Measurements from ENCODE around the gene PRKCH. TPM values are rescaled to one million over a fixed set of nuclear protein-coding genes. Genes with fewer than 3 reads are reported as not detected.
A peak's percentile ranks its signal among the peaks of the same experiment; 100 is the strongest.

Gene PRKCH
- total RNA-seq, 1 donor from 2014 or later = 8.4 TPM

DNA sequence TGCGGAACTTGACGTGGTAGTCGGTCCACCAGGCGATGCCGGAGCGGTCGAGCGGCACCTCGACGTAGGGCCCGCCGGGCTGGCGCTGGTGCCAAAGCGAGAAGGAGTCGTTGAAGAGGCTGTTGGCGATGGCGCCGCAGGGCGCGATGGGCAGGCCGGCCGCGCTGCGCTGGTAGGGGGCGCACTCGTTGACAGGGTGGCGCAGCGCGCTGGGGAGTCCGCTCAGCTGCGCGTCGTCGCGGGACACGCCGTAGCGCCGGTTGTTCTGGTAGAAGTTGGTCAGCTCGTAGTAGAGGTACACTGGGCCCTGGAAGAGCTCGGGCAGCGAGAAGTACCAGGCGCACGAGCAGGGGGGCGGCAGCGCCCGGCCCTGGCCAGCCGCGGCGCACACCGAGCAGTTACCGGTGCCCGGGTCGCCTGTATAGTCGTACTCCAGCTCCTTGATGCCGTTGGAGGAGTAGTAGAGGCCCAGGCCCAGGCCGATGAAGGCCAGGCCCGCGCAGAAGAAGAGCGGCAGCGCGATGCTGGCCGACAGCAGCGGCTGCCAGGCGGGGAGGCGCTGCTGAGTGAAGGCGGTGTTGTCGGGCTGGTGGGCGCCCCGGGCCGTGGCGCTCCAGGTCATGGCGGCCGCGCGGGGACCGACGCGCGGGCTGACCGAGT, 40.7 kb upstream of the PRKCH start:
- Histone ChIP-seq H3K4me3 (ENCODE audit: low read depth, low read length) (peak overlapping the region; percentile 51), H3K36me3 (ENCODE audit: control insufficient read depth, insufficient read depth, low read length) (no peaks in the 10 kb centered on the region), H3K27me3 (ENCODE audit: control insufficient read depth, insufficient read depth, low read length) (peaks cover 21% of the 10 kb centered on the region)
- no peak for DNase-seq (ENCODE audit: low read depth)
- peak; percentile 34 for TF ChIP-seq CTCF (IDR thresholded peaks at IDR 0.05; ENCODE audit: insufficient read depth, low read length, poor library complexity, severe bottlenecking)

DNA sequence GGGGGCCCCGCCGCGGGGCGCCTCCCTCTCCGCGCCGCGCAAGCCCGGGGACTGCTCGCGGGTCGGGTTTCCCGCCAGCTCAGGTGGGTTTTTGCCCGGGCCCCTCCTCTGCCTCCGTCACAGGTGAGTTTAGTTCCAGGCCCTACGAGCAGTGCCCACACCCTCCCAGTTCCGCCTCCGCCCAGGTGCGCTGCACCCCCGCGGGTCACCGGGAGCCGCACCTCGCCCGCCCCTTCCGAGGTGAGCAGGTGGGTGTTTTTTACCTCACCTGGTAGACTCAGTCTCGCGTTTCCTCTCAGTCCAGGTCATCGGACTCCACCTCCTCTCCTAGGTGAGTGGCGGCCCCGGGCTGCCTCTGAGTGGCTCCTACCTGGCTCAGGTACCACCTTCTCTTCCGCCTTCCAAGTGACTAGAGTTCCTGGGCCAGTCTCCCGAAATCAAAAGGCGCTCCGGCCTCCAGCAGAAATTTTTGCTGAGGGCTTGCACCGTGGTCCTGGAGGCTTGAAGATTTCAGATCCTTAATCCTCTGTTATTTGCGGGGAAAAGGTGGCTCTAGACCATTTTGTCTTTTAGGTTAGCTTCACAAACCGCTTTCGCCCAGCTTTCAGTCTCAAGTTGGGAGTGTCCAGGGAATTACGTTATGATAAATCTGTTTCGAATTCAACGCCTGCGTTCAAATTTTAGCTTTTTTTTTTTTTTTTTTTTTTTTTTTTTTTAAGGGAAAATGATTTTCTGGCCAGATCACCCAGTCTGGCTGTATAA, 40.0 kb upstream of the PRKCH start, which contains the start of gene TMEM30B:
Gene TMEM30B, minus strand, starts transcription at position 153 of the 762 bp plus-strand sequence. CDS start 191 bp downstream, outside the sequence.
- H3K27me3 ChIP-seq (ENCODE audit: control insufficient read depth, insufficient read depth, low read length) = peaks cover 21% of the 10 kb centered on the region
- TF ChIP-seq CTCF (IDR thresholded peaks at IDR 0.05; ENCODE audit: insufficient read depth, low read length, poor library complexity, severe bottlenecking) = no peak
- peak within 1 kb of the TSS; percentile 51 for H3K4me3 ChIP-seq (ENCODE audit: low read depth, low read length)
- DNase-seq (ENCODE audit: low read depth) = no peak
- H3K36me3 ChIP-seq (ENCODE audit: control insufficient read depth, insufficient read depth, low read length) = no peaks in the 10 kb centered on the region

DNA sequence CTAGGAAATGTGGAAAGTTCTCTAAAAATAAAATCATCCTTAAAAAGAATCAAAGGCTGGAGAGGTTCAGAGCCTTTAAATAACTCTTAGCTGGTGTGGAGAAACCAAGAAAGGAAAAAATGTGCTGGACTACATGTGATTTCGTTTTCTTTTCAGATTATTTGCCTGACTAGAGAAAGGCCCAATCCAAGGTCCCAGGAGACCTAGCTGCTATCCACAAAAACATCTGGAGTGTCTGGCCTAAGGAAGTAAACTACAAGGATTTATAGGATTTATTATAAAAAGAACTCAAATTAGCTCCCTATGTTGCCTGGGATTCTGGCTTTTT, 39.5 kb upstream of the PRKCH start:
- Histone ChIP-seq H3K27me3 (ENCODE audit: control insufficient read depth, insufficient read depth, low read length) (peaks cover 21% of the 10 kb centered on the region), H3K4me3 (ENCODE audit: low read depth, low read length) (no peak overlapping the region), H3K36me3 (ENCODE audit: control insufficient read depth, insufficient read depth, low read length) (no peaks in the 10 kb centered on the region)
- TF ChIP-seq CTCF (IDR thresholded peaks at IDR 0.05; ENCODE audit: insufficient read depth, low read length, poor library complexity, severe bottlenecking) = no peak
- DNase-seq (ENCODE audit: low read depth) = no peak

- Histone ChIP-seq H3K36me3 (ENCODE audit: control insufficient read depth, insufficient read depth, low read length) (no peaks in the 10 kb centered on the region), H3K27me3 (ENCODE audit: control insufficient read depth, insufficient read depth, low read length) (peaks cover 21% of the 10 kb centered on the region), H3K4me3 (ENCODE audit: low read depth, low read length) (no peak overlapping the region)
- TF ChIP-seq CTCF (IDR thresholded peaks at IDR 0.05; ENCODE audit: insufficient read depth, low read length, poor library complexity, severe bottlenecking) = no peak
- DNase-seq (ENCODE audit: low read depth) = no peak
Observed at GRCh38 chr14:61282746-61283145, 38.6 kb upstream of the PRKCH start.

GRCh38 chr14:61284001-61284400, 37.4 kb upstream of the PRKCH start:
- TF ChIP-seq CTCF (IDR thresholded peaks at IDR 0.05; ENCODE audit: insufficient read depth, low read length, poor library complexity, severe bottlenecking) = no peak

More at GRCh38 chr14:61284001-61284400, 37.4 kb upstream of the PRKCH start:
- Histone ChIP-seq H3K27me3 (ENCODE audit: control insufficient read depth, insufficient read depth, low read length) (peaks cover 21% of the 10 kb centered on the region), H3K36me3 (ENCODE audit: control insufficient read depth, insufficient read depth, low read length) (no peaks in the 10 kb centered on the region), H3K4me3 (ENCODE audit: low read depth, low read length) (no peak overlapping the region)
- no peak for DNase-seq (ENCODE audit: low read depth)
